ENCODE data around the gene CFAP52.
"Not testable (repeated sequence)": the region's sequence is repeated elsewhere in the genome, so short reads cannot be mapped to it uniquely, and the experiment has no call there.

The CFAP52 gene

DNA sequence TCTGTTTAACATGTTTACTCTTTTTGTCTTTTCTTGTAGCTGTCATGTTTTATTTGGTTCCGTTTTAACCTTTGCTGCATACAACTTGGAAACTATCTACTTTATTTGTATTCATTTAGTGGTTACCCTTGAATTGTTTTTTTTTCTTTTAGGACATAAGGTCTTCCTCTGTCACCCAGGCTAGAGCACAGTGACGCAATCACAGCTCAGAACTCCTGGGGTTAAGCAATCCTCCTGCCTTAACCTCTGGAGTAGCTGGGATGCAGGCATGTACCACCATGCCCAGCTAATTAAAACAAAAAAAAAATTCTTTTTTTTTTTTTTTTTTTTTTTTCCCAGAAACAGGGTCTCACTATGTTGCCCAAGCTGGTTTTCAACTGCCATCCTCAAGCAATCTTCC, 39.0 kb downstream of the CFAP52 start:
- no peaks in the 10 kb centered on the region for H3K9me3 ChIP-seq (ENCODE audit: low read depth, low read length)
- DNase-seq (ENCODE audit: low read depth, low spot score), result no peak
- H3K9ac ChIP-seq (ENCODE audit: insufficient read length), result no peak overlapping the region
- TF ChIP-seq POLR2AphosphoS5 (IDR thresholded peaks at IDR 0.05; ENCODE audit: borderline replicate concordance, low read depth, low read length) (no peak), FOXP2 (optimal IDR thresholded peaks at IDR 0.05; ENCODE audit: control extremely low read depth, extremely low read length, insufficient read depth) (no peak), EZH2 (IDR thresholded peaks at IDR 0.05) (no peak)
- H3K4me3 ChIP-seq, result no peak overlapping the region
- no peaks in the 10 kb centered on the region for H3K36me3 ChIP-seq (ENCODE audit: insufficient read depth, low read length)
- H3K27ac ChIP-seq, result no peak overlapping the region

DNA sequence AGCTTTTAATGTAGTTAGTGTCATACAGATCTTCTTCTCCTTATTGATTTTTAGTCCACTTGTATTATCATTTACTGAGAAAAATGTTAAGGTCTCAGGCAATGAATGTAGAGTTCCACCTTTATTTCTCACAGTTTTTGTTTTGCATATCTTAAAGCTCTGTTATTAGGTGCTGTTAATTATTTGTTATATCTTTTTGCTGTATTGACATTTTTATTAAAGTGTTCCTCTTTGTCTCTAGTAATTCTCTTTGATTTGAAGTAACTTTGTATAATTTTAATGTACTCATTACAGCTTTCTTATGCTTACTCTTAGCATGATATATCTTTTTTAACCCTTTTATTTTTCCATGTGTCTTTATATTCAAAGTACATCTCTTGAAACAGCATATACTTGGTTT, 46.5 kb downstream of the CFAP52 start:
- no peak overlapping the region for H3K27ac ChIP-seq
- no peak overlapping the region for H3K4me3 ChIP-seq
- no peak overlapping the region for H3K9ac ChIP-seq (ENCODE audit: insufficient read length)
- H3K36me3 ChIP-seq (ENCODE audit: insufficient read depth, low read length), result no peaks in the 10 kb centered on the region
- DNase-seq (ENCODE audit: low read depth, low spot score), result no peak
- H3K9me3 ChIP-seq (ENCODE audit: low read depth, low read length), result no peaks in the 10 kb centered on the region
- TF ChIP-seq EZH2 (IDR thresholded peaks at IDR 0.05) (no peak), FOXP2 (optimal IDR thresholded peaks at IDR 0.05; ENCODE audit: control extremely low read depth, extremely low read length, insufficient read depth) (no peak), POLR2AphosphoS5 (IDR thresholded peaks at IDR 0.05; ENCODE audit: borderline replicate concordance, low read depth, low read length) (no peak)

DNA sequence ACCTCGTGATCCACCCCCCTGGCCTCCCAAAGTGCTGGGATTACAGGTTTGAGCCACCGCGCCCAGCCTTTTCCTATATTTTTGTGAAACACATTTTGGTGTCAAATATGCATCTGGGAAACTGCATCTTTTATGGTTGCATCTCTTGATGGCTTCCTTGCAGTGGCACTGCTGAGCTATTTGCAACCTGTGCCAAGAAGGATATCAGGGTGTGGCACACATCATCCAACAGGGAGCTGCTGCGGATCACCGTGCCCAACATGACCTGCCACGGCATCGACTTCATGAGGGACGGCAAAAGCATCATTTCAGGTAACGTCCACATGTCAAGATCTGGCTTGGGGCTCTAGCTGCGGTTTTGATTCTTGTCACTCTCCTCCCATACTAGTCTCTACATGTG, 52.1 kb downstream of the CFAP52 start:
- Histone ChIP-seq H3K4me3 (no peak overlapping the region), H3K36me3 (ENCODE audit: insufficient read depth, low read length) (no peaks in the 10 kb centered on the region), H3K9ac (ENCODE audit: insufficient read length) (no peak overlapping the region), H3K9me3 (ENCODE audit: low read depth, low read length) (no peaks in the 10 kb centered on the region), H3K27ac (no peak overlapping the region)
- DNase-seq (ENCODE audit: low read depth, low spot score), result no peak
- TF ChIP-seq FOXP2 (optimal IDR thresholded peaks at IDR 0.05; ENCODE audit: control extremely low read depth, extremely low read length, insufficient read depth), result no peak
- TF ChIP-seq EZH2 (IDR thresholded peaks at IDR 0.05), result no peak
- TF ChIP-seq POLR2AphosphoS5 (IDR thresholded peaks at IDR 0.05; ENCODE audit: borderline replicate concordance, low read depth, low read length), result no peak

DNA sequence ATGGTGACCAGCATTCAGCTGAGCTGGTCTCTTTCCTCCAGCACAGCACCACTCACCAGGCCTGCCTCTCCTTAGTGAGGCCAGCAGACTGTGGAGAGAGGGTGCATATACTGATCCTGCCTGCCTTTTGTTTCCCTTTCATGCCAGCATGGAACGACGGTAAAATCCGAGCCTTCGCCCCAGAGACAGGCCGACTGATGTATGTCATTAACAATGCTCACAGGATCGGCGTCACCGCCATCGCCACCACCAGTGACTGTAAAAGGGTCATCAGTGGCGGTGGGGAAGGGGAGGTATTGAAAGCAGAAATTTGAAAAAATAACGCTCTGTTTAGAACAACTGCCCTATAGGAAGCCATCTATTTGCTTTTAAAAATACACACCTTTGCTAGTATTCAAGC, 56.3 kb downstream of the CFAP52 start:
- no peak for DNase-seq (ENCODE audit: low read depth, low spot score)
- Histone ChIP-seq H3K36me3 (ENCODE audit: insufficient read depth, low read length) (no peaks in the 10 kb centered on the region), H3K27ac (no peak overlapping the region), H3K4me3 (no peak overlapping the region), H3K9me3 (ENCODE audit: low read depth, low read length) (no peaks in the 10 kb centered on the region), H3K9ac (ENCODE audit: insufficient read length) (no peak overlapping the region)
- TF ChIP-seq FOXP2 (optimal IDR thresholded peaks at IDR 0.05; ENCODE audit: control extremely low read depth, extremely low read length, insufficient read depth), result no peak
- no peak for TF ChIP-seq EZH2 (IDR thresholded peaks at IDR 0.05)
- TF ChIP-seq POLR2AphosphoS5 (IDR thresholded peaks at IDR 0.05; ENCODE audit: borderline replicate concordance, low read depth, low read length), result no peak

DNA sequence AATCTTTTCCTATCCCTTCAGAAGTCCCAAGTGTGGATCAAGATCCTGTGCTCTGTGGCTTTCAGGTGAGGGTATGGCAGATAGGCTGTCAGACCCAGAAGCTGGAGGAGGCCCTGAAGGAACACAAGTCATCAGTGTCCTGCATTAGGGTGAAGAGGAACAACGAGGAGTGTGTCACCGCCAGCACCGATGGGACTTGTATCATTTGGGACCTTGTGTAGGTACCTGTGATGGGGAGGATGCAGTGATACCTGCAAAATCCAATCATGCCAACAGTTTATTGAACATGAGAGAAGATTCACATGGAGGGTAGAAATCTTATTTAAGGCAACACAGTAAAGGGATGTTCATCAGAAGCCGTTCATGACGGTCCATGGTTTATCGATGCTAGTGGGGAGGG, 58.9 kb downstream of the CFAP52 start:
- TF ChIP-seq EZH2 (IDR thresholded peaks at IDR 0.05) (no peak), POLR2AphosphoS5 (IDR thresholded peaks at IDR 0.05; ENCODE audit: borderline replicate concordance, low read depth, low read length) (no peak), FOXP2 (optimal IDR thresholded peaks at IDR 0.05; ENCODE audit: control extremely low read depth, extremely low read length, insufficient read depth) (no peak)
- DNase-seq (ENCODE audit: low read depth, low spot score), result no peak
- H3K9ac ChIP-seq (ENCODE audit: insufficient read length), result no peak overlapping the region
- no peaks in the 10 kb centered on the region for H3K9me3 ChIP-seq (ENCODE audit: low read depth, low read length)
- no peak overlapping the region for H3K27ac ChIP-seq
- no peaks in the 10 kb centered on the region for H3K36me3 ChIP-seq (ENCODE audit: insufficient read depth, low read length)
- H3K4me3 ChIP-seq, result no peak overlapping the region

DNA sequence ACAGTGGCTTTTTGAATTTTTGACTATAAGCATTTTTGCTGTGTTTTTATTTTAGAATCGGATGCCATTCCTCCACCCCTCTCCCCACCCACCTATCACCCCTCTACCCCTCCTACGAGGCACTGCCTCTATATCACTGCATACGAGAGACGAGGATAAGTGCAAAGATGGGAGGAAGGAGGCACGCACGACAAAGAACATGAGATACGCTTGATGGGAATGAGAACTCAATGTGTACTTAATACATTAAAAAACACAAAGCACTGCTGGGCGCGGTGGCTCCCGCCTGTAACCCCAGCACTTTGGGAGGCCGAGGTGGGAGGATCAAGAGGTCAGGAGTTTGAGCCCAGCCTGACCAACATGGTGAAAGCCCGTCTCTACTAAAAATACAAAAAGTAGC, 60.1 kb downstream of the CFAP52 start:
- no peak overlapping the region for H3K9ac ChIP-seq (ENCODE audit: insufficient read length)
- DNase-seq (ENCODE audit: low read depth, low spot score), result no peak
- TF ChIP-seq EZH2 (IDR thresholded peaks at IDR 0.05), result no peak
- no peak for TF ChIP-seq POLR2AphosphoS5 (IDR thresholded peaks at IDR 0.05; ENCODE audit: borderline replicate concordance, low read depth, low read length)
- TF ChIP-seq FOXP2 (optimal IDR thresholded peaks at IDR 0.05; ENCODE audit: control extremely low read depth, extremely low read length, insufficient read depth), result no peak
- no peaks in the 10 kb centered on the region for H3K36me3 ChIP-seq (ENCODE audit: insufficient read depth, low read length)
- no peak overlapping the region for H3K27ac ChIP-seq
- H3K9me3 ChIP-seq (ENCODE audit: low read depth, low read length), result no peaks in the 10 kb centered on the region
- H3K4me3 ChIP-seq, result no peak overlapping the region

DNA sequence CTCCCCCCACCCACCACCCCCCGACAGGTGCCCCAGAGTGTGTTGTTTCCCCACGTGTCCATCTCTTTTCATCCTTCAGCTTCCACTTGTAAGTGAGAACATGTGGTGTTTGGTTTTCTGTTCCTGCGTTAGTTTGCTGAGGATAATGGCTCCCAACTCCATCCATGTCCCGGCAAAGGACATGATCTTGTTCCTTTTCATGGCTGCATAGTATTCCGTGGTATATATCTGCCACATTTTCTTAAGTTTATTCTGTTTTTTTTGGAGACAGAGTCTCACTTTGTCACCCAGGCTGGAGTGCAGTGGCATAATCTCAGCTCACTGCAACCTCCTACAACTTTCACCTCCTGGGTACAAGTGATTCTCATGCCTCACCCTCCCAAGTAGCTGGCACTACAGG, 63.9 kb downstream of the CFAP52 start:
- not testable (repeated sequence) for DNase-seq (ENCODE audit: low read depth, low spot score); H3K9ac ChIP-seq (ENCODE audit: insufficient read length); H3K27ac ChIP-seq; H3K4me3 ChIP-seq; H3K9me3 ChIP-seq (ENCODE audit: low read depth, low read length); H3K36me3 ChIP-seq (ENCODE audit: insufficient read depth, low read length)

DNA sequence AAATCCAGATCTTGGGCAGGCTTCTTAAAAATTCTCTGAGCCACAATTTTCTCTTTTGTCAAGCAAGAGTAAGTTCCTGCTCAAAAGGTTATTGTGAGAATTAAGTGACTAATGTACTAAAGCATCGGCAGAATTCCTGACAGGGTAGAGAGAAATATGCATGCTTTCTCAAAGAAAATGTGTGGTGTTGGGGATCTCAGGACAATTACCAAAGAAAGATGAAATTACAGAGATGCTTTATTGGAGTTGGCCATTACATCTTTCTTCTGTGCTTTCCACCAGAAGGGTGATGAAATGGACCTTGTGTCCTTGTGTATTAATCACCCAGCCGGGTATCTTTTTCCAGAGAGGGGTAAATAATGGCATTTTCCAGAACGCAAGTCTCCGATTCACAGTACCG, 67.2 kb downstream of the CFAP52 start:
- Histone ChIP-seq H3K4me3 (no peak overlapping the region), H3K9me3 (ENCODE audit: low read depth, low read length) (no peaks in the 10 kb centered on the region), H3K27ac (no peak overlapping the region)

DNA sequence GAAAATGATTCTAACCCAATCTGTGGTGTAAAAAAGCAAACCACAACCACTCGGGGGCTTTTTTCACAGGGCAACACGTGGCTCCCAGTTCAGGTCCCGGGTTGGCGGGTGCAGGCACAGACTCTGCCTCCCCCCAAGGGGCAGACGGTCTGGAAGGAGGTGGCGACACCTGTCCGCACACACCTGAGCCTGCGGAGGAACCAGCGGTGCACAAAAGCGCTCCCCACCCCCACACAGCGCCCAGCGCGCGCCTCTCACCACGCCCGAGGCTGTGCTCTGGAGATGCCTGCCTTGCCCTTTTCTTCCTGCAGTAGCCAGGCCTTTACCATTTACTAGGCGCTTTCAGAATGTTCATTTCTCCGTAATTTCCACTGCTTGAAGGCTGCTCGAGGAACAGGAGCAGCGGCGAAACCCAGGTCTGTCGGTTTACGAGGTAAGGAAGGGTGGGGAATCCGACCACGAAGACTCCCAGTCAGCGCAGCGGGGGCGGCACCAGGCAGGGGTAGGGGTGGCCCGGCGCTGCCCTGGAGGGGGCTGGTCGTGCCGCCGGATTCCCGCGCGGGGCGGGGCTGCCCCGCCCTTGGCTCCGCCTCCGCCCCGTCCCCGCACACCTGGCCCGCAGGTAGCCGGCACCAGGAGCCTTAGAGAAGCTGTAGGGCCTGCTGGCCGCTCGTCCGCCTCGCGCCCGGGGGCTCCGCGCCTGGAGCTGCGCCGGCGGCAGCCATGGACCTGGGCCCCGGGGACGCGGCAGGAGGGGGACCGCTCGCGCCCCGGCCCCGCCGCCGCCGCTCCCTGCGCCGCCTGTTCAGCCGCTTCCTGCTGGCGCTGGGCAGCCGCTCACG, 68.7 kb downstream of the CFAP52 start, which contains the start of gene USP43:
TSS of gene USP43 (plus strand) at position 608 of the 842 bp plus-strand sequence. CDS start at position 724, 116 bp downstream.
- no peak for DNase-seq (ENCODE audit: low read depth, low spot score)
- Histone ChIP-seq H3K9ac (ENCODE audit: insufficient read length) (peak within 1 kb of the TSS; percentile 69), H3K27ac (no peak within 1 kb of the TSS), H3K36me3 (ENCODE audit: insufficient read depth, low read length) (no peaks in the 10 kb centered on the region), H3K9me3 (ENCODE audit: low read depth, low read length) (no peaks in the 10 kb centered on the region), H3K4me3 (peak within 1 kb of the TSS; percentile 84)
- TF ChIP-seq FOXP2 (optimal IDR thresholded peaks at IDR 0.05; ENCODE audit: control extremely low read depth, extremely low read length, insufficient read depth) (no peak), EZH2 (IDR thresholded peaks at IDR 0.05) (no peak), POLR2AphosphoS5 (IDR thresholded peaks at IDR 0.05; ENCODE audit: borderline replicate concordance, low read depth, low read length) (no peak)

More for the DNA sequence above, 67.2 kb downstream of the CFAP52 start:
- no peak for TF ChIP-seq POLR2AphosphoS5 (IDR thresholded peaks at IDR 0.05; ENCODE audit: borderline replicate concordance, low read depth, low read length)
- no peak for TF ChIP-seq FOXP2 (optimal IDR thresholded peaks at IDR 0.05; ENCODE audit: control extremely low read depth, extremely low read length, insufficient read depth)
- TF ChIP-seq EZH2 (IDR thresholded peaks at IDR 0.05), result no peak
- H3K36me3 ChIP-seq (ENCODE audit: insufficient read depth, low read length), result no peaks in the 10 kb centered on the region
- DNase-seq (ENCODE audit: low read depth, low spot score), result no peak
- no peak overlapping the region for H3K9ac ChIP-seq (ENCODE audit: insufficient read length)
